ENCODE results near the gene TF. TPM values are rescaled to one million over a fixed set of nuclear protein-coding genes. Genes with fewer than 3 reads are reported as not detected.

TF gene
- total RNA-seq, 1 experiment from 2014 or later: 0.09 TPM

DNA sequence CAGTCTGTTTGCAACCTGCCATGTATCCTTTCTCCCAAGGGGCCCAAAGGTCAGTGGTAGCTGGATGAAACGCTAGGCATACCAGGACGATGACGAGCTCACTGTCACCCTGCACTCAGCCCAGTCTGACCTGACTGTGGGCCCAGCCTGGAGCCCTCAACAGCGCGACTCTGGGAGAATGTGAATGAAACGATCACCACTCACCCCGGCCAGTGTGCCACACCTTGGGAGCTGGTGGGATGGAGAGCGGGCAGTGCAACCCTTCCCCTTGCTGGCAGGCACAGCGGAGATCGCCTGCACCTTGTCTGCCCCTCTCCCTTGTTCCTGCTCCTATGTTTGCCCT, 86.6 kb downstream of the TF start:
- no peak overlapping the region for H3K27ac Mint-ChIP-seq
- DNase-seq: no peak

More for the DNA sequence above, 86.6 kb downstream of the TF start:
- Histone ChIP-seq H4K8ac (replicated peaks; ENCODE audit: insufficient read length, low read depth, low read length) (no peak overlapping the region), H4K20me1 (ENCODE audit: control insufficient read depth, insufficient read depth, insufficient read length) (no peaks in the 10 kb centered on the region), H2BK120ac (ENCODE audit: low read depth, low read length, poor library complexity, severe bottlenecking) (no peak overlapping the region), H3K4me1 (ENCODE audit: insufficient read depth, low read length) (no peaks in the 10 kb centered on the region), H2AK5ac (ENCODE audit: insufficient read length, low read length) (no peak overlapping the region), H4K91ac (ENCODE audit: insufficient read length, low read depth, low read length) (no peak overlapping the region), H4K5ac (ENCODE audit: insufficient read length, low read depth, low read length) (no peak overlapping the region), H3K23ac (ENCODE audit: insufficient read length, low read depth, low read length) (no peak overlapping the region), H3K18ac (ENCODE audit: insufficient read length, low read depth, low read length) (no peak overlapping the region), H3K56ac (ENCODE audit: insufficient read length, low read depth, low read length) (no peak overlapping the region), H3K9me3 (ENCODE audit: control insufficient read depth, low read depth, low read length) (no peaks in the 10 kb centered on the region), H3K4ac (ENCODE audit: low read depth, low read length) (no peak overlapping the region), H2AFZ (ENCODE audit: low read length) (no peak overlapping the region), H3K27ac (ENCODE audit: insufficient read length, low read depth, low read length) (no peak overlapping the region), H2BK20ac (ENCODE audit: low read depth, low read length, poor library complexity, severe bottlenecking) (no peak overlapping the region), H3K14ac (ENCODE audit: insufficient read depth, low read length) (no peak overlapping the region), H3K4me2 (ENCODE audit: insufficient read depth, insufficient read length, low read length) (no peak overlapping the region), H3K79me1 (ENCODE audit: insufficient read depth, low read depth, low read length, poor library complexity, severe bottlenecking) (no peaks in the 10 kb centered on the region), H2BK15ac (ENCODE audit: low read depth, low read length) (no peak overlapping the region), H3K79me2 (ENCODE audit: insufficient read depth, low read length) (no peaks in the 10 kb centered on the region), H3T11ph (ENCODE audit: low read length) (no peak overlapping the region), H2BK12ac (ENCODE audit: insufficient read length, low read depth, low read length) (no peak overlapping the region), H3K9ac (ENCODE audit: extremely low read depth, insufficient read length, low read length) (no peak overlapping the region), H3K23me2 (ENCODE audit: insufficient read length, low read depth, low read length, poor library complexity, severe bottlenecking) (no peaks in the 10 kb centered on the region), H3K27me3 (ENCODE audit: insufficient read depth, low read length) (no peaks in the 10 kb centered on the region), H2BK5ac (ENCODE audit: insufficient read length, low read length) (no peak overlapping the region)
- peaks cover 0 to 7% of the 10 kb centered on the region in 2 experiments; a peak in 1 of 4 replicates for H3K4me1 Mint-ChIP-seq
- H3K9me3 Mint-ChIP-seq: no peaks in the 10 kb centered on the region
- H3K4me3 Mint-ChIP-seq: no peak overlapping the region
- WGBS (ENCODE audit: extremely low coverage, insufficient read length, low lambda C conversion rate): no CpG with 5 or more reads among the region's 10 CpGs
- H3K36me3 Mint-ChIP-seq (ENCODE audit: insufficient read depth in 1 of 3, low read depth in 3 of 3): 0 out of 7 replicates have a peak, but pooled peaks cover 0 to 1% (median 0%) of the 10 kb centered on the region in 3 experiments
- TF ChIP-seq, protein P1, sequence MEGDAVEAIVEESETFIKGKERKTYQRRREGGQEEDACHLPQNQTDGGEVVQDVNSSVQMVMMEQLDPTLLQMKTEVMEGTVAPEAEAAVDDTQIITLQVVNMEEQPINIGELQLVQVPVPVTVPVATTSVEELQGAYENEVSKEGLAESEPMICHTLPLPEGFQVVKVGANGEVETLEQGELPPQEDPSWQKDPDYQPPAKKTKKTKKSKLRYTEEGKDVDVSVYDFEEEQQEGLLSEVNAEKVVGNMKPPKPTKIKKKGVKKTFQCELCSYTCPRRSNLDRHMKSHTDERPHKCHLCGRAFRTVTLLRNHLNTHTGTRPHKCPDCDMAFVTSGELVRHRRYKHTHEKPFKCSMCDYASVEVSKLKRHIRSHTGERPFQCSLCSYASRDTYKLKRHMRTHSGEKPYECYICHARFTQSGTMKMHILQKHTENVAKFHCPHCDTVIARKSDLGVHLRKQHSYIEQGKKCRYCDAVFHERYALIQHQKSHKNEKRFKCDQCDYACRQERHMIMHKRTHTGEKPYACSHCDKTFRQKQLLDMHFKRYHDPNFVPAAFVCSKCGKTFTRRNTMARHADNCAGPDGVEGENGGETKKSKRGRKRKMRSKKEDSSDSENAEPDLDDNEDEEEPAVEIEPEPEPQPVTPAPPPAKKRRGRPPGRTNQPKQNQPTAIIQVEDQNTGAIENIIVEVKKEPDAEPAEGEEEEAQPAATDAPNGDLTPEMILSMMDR (conservative IDR thresholded peaks at IDR 0.05): no peak; the same call in 2 of the 3 replicates
- no peaks in the 10 kb centered on the region for H3K27me3 Mint-ChIP-seq (ENCODE audit: low read depth)

Data from H9 (cell line).